ENCODE results near the gene DYNC2H1. TPM values are rescaled to one million over a fixed set of nuclear protein-coding genes. Genes with fewer than 3 reads are reported as not detected.
"Not testable (repeated sequence)": the region's sequence is repeated elsewhere in the genome, so short reads cannot be mapped to it uniquely, and the experiment has no call there.

The DYNC2H1 gene
- total RNA-seq, 1 donor from 2014 or later: 22.1 TPM

- no peak for TF ChIP-seq CTCF (IDR thresholded peaks at IDR 0.05)
- intact Hi-C loops (cut with DNase I): no loop called here
- H3K27me3 ChIP-seq (ENCODE audit: low read depth): no peaks in the 10 kb centered on the region
- H3K36me3 ChIP-seq: no peaks in the 10 kb centered on the region
- no peak for ATAC-seq
- H3K4me3 ChIP-seq: no peak overlapping the region
- no peaks in the 10 kb centered on the region for H3K9me3 ChIP-seq
- no peak for DNase-seq
- no peaks in the 10 kb centered on the region for H3K4me1 ChIP-seq
- H3K27ac ChIP-seq: no peak overlapping the region
Observed at GRCh38 chr11:103367650-103368049, 258.4 kb downstream of the DYNC2H1 start.

- no peaks in the 10 kb centered on the region for H3K27me3 ChIP-seq (ENCODE audit: low read depth)
- H3K4me1 ChIP-seq: no peaks in the 10 kb centered on the region
- intact Hi-C loops (cut with DNase I): no loop called here
- H3K9me3 ChIP-seq: no peaks in the 10 kb centered on the region
- H3K4me3 ChIP-seq: no peak overlapping the region
- TF ChIP-seq CTCF (IDR thresholded peaks at IDR 0.05): no peak
- ATAC-seq: no peak
- no peak for DNase-seq
- no peaks in the 10 kb centered on the region for H3K36me3 ChIP-seq
- H3K27ac ChIP-seq: no peak overlapping the region
Observed at GRCh38 chr11:103368145-103368544, 258.9 kb downstream of the DYNC2H1 start.

GRCh38 chr11:103370076-103370475, 260.9 kb downstream of the DYNC2H1 start:
- H3K36me3 ChIP-seq: no peaks in the 10 kb centered on the region
- peaks cover 10% of the 10 kb centered on the region for H3K9me3 ChIP-seq
- intact Hi-C loops (cut with DNase I): no loop called here
- no peak overlapping the region for H3K27ac ChIP-seq
- H3K4me1 ChIP-seq: no peaks in the 10 kb centered on the region
- DNase-seq (no peak), ATAC-seq (peak in 1 of 2 donors; percentile 16)
- no peaks in the 10 kb centered on the region for H3K27me3 ChIP-seq (ENCODE audit: low read depth)
- TF ChIP-seq CTCF (IDR thresholded peaks at IDR 0.05): no peak
- H3K4me3 ChIP-seq: no peak overlapping the region

- H3K27me3 ChIP-seq (ENCODE audit: low read depth): no peaks in the 10 kb centered on the region
- no peaks in the 10 kb centered on the region for H3K4me1 ChIP-seq
- no peaks in the 10 kb centered on the region for H3K36me3 ChIP-seq
- peaks cover 10% of the 10 kb centered on the region for H3K9me3 ChIP-seq
- no peak overlapping the region for H3K4me3 ChIP-seq
- no peak for TF ChIP-seq CTCF (IDR thresholded peaks at IDR 0.05)
- no peak for ATAC-seq
- H3K27ac ChIP-seq: no peak overlapping the region
- intact Hi-C loops (cut with DNase I): no loop called here
- no peak for DNase-seq
Observed at GRCh38 chr11:103372906-103373305, 263.7 kb downstream of the DYNC2H1 start.

- DNase-seq; H3K9me3 ChIP-seq; H3K4me1 ChIP-seq; H3K4me3 ChIP-seq; intact Hi-C loops (cut with DNase I); H3K36me3 ChIP-seq; H3K27me3 ChIP-seq (ENCODE audit: low read depth); H3K27ac ChIP-seq; ATAC-seq: not testable (repeated sequence)
Observed at GRCh38 chr11:103374227-103374626, 265.0 kb downstream of the DYNC2H1 start.

GRCh38 chr11:103378931-103379330, 269.7 kb downstream of the DYNC2H1 start:
- no peaks in the 10 kb centered on the region for H3K36me3 ChIP-seq
- no peak for DNase-seq
- no peaks in the 10 kb centered on the region for H3K4me1 ChIP-seq
- no peak for ATAC-seq
- no peak overlapping the region for H3K4me3 ChIP-seq
- H3K9me3 ChIP-seq: peaks cover 10% of the 10 kb centered on the region
- intact Hi-C loops (cut with DNase I): no loop called here
- H3K27me3 ChIP-seq (ENCODE audit: low read depth): no peaks in the 10 kb centered on the region
- no peak for TF ChIP-seq CTCF (IDR thresholded peaks at IDR 0.05)
- H3K27ac ChIP-seq: no peak overlapping the region

Measured in lower lobe of right lung (tissue), 2 donors.